Measurements from ENCODE around the gene PDE6D.

- TF ChIP-seq, protein P1, sequence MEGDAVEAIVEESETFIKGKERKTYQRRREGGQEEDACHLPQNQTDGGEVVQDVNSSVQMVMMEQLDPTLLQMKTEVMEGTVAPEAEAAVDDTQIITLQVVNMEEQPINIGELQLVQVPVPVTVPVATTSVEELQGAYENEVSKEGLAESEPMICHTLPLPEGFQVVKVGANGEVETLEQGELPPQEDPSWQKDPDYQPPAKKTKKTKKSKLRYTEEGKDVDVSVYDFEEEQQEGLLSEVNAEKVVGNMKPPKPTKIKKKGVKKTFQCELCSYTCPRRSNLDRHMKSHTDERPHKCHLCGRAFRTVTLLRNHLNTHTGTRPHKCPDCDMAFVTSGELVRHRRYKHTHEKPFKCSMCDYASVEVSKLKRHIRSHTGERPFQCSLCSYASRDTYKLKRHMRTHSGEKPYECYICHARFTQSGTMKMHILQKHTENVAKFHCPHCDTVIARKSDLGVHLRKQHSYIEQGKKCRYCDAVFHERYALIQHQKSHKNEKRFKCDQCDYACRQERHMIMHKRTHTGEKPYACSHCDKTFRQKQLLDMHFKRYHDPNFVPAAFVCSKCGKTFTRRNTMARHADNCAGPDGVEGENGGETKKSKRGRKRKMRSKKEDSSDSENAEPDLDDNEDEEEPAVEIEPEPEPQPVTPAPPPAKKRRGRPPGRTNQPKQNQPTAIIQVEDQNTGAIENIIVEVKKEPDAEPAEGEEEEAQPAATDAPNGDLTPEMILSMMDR (IDR thresholded peaks at IDR 0.05; ENCODE audit: low read depth, low read length): no peak
- no peak for TF ChIP-seq EZH2phosphoT487 (IDR thresholded peaks at IDR 0.05; ENCODE audit: low read depth)
These were observed 62.3 kb downstream of the PDE6D start for GRCh38 chr2:231718799-231719198.

Measured in OCI-LY3 (cell line).